Measurements from ENCODE around the gene DCANP1.

GRCh38 chr5:135429301-135430134 is 17.6 kb downstream of the DCANP1 start:
- no peak for TF ChIP-seq CHD2 (IDR thresholded peaks at IDR 0.05; ENCODE audit: borderline replicate concordance, low read depth, low read length)
- no peak for TF ChIP-seq POLR2AphosphoS5 (IDR thresholded peaks at IDR 0.05; ENCODE audit: low read length)
- TF ChIP-seq CTCF (IDR thresholded peaks at IDR 0.05 in 2 of 3, conservative IDR thresholded peaks at IDR 0.05 in 1 of 3; ENCODE audit: control insufficient read depth in 2 of 3, extremely low read depth in 1 of 3, insufficient read depth in 1 of 3, low read depth in 3 of 3, low read length in 3 of 3): no peak
- no peak for TF ChIP-seq TCF12 (IDR thresholded peaks at IDR 0.05; ENCODE audit: low read depth, low read length)
- no peak for TF ChIP-seq EP300 (IDR thresholded peaks at IDR 0.05; ENCODE audit: borderline replicate concordance in 1 of 2, control insufficient read depth in 1 of 2, low read depth in 2 of 2, low read length in 2 of 2)
- TF ChIP-seq LARP7 (IDR thresholded peaks at IDR 0.05): no peak
- TF ChIP-seq GABPA (IDR thresholded peaks at IDR 0.05; ENCODE audit: low read depth): no peak

All from GM12878 (cell line).